SKM-1 (cell line): ENCODE measurements around the gene SFTPB.
"Not testable (repeated sequence)": the region's sequence is repeated elsewhere in the genome, so short reads cannot be mapped to it uniquely, and the experiment has no call there.

Experiments used
- DNase-seq: peaks from one replicate; lab custom pipeline; 2025; ENCODE audit not compliant: unreplicated experiment; lab: John Stamatoyannopoulos, UW

Gene SFTPB

GRCh38 chr2:85660301-85660700 lies 7.7 kb downstream of the SFTPB start:
- DNase-seq = not testable (repeated sequence)

GRCh38 chr2:85659324-85659981 lies 8.5 kb downstream of the SFTPB start:
- no peak for DNase-seq

GRCh38 chr2:85657399-85657798 lies 10.6 kb downstream of the SFTPB start:
- DNase-seq = not testable (repeated sequence)

GRCh38 chr2:85656468-85656867 lies 11.5 kb downstream of the SFTPB start:
- no peak for DNase-seq

GRCh38 chr2:85655961-85656417 lies 12.0 kb downstream of the SFTPB start:
- DNase-seq = no peak

GRCh38 chr2:85653996-85654395 lies 14.0 kb downstream of the SFTPB start:
- DNase-seq = peak; percentile 75

GRCh38 chr2:85652056-85652455 lies 15.9 kb downstream of the SFTPB start:
- DNase-seq = no peak

- DNase-seq = no peak
Observed at GRCh38 chr2:85651097-85651496, 16.9 kb downstream of the SFTPB start.

GRCh38 chr2:85650456-85650855 lies 17.5 kb downstream of the SFTPB start:
- no peak for DNase-seq

- DNase-seq = no peak
Observed at GRCh38 chr2:85649201-85650190, 18.5 kb downstream of the SFTPB start.

GRCh38 chr2:85648619-85649018 lies 19.4 kb downstream of the SFTPB start:
- DNase-seq = peak; percentile 61

- DNase-seq = peak; percentile 46
Observed at GRCh38 chr2:85647823-85648526, 20.0 kb downstream of the SFTPB start.

- DNase-seq = no peak
Observed at GRCh38 chr2:85646166-85646565, 21.8 kb downstream of the SFTPB start.

- DNase-seq = no peak
Observed at GRCh38 chr2:85644909-85645308, 23.1 kb downstream of the SFTPB start.

- DNase-seq = no peak
Observed at GRCh38 chr2:85642725-85643124, 25.3 kb downstream of the SFTPB start.

GRCh38 chr2:85635636-85636035 lies 32.4 kb downstream of the SFTPB start:
- no peak for DNase-seq

- DNase-seq = no peak
Observed at GRCh38 chr2:85635011-85635410, 33.0 kb downstream of the SFTPB start.

GRCh38 chr2:85631316-85631715 lies 36.7 kb downstream of the SFTPB start:
- no peak for DNase-seq

GRCh38 chr2:85628658-85629057 lies 39.3 kb downstream of the SFTPB start:
- no peak for DNase-seq

- no peak for DNase-seq
Observed at GRCh38 chr2:85623991-85624390, 44.0 kb downstream of the SFTPB start.

- no peak for DNase-seq
Observed at GRCh38 chr2:85621338-85621737, 46.7 kb downstream of the SFTPB start.
